ENCODE results near the gene CDC16.

Gene CDC16

DNA sequence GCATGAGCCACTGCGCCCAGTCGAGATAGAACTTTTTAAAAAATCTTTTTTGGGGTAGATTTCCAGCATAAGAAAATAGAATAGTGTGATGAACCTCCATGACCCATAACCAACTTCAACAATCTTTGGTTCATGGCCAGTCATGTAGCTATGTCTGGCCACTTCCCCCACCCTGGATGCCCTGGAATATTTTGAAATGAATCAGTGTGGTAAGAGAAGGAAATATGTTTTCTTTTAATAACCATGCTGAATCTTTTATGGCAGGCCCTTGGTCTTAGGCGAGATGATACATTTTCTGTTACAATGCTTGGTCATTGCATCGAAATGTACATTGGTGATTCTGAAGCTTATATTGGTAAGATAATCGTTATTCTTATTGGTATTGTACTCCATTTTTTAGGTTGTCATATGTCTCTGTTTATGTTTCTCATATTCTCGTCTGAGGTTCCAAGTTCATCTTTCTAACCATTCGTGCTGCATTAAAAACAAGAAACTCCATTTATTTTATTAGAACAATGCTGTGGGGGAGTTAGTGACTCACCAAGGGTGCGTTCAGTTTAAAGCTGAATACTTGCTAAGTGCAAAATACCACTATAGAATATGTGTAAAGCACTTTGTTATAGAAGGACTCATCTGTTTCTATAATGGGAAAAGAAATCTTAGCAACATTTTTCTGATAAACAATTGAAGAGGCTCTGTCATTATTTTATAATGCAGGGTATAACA is 30.4 kb downstream of the CDC16 start:
- no peak for DNase-seq

DNA sequence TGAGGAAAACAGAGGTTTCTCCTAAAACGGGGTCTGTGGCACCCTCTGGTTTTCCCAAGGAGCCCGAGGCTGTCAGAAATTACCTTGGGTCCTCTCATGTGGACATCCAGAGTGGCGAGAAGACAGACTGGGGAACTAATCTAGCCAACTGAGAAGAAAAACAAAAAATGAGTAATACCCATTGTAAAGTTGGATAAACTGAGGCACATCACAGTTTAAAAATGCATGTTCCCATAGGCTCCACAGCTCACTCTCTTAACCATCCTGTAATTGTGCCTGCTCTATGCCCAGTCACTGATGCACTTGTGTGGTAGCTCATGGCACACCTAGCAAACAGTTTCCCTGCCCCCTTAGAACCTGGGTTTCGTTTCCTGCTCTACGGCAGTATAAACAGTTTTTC is 31.5 kb downstream of the CDC16 start:
- no peak for DNase-seq

DNA sequence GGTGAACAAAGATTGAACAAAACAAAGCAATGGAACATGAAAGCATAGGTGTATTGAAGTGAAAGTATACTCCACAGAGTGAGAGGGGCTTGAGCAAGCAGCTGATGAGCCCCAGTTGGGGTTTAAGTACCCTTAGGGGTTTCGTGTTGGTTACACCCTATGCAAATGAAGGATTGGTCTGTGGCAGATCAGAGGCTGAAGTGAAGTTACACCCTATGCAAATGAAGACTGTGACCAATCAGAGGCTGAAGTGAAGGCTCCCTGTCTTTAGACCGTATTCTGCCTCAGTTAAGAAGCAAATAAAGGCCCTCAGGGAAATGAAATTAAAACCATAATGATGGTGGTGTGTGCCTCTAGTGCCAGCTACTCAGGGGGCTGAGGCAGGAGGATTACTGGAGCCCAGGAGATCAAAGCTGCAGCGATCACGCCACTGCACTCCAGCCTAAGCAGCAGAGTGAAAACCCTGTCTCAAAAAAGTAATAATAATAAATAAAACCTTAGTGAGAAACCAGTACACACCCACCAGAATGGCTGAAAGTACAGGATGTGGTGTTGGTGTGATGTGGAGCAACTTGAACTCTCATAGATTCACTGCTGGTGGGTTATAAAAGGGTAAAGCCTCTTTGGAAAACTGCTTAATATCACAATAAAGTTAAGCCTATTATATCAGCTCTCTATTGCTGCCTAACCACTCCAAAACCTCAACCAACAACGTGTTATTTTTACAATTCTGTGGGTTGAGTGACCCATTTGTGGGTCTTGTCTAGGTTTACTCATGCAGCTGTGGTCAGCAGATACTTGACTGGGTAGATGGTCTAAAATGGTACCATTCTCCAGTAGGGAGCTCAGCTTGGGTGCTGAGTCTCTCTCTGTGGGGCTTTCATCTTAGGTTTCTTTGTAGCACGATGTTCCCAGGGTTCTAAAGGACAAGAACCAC is 33.9 kb downstream of the CDC16 start:
- DNase-seq: no peak

DNA sequence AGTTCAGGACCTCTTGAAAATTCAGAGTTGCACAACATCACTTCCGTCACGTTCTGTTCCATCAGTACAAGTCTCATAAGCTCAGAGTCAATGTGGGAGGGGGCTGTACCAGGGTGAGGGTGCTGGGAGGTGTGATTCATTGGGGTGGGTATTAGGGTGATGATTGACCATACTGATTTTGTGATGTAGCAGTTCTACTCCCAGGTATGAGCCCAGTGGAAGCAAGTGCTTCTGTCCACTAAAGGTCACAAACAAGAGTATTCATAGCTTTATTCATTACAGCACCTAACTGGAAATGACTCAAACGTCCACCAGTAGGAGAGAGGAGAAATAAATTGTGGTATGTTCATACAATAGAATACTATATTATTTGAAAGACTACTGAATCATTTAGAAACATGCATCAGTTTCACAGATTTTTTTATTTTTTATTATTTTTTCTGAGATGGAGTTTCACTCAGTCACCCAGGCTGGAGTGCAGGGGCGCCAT is 34.6 kb downstream of the CDC16 start:
- DNase-seq: no peak

DNA sequence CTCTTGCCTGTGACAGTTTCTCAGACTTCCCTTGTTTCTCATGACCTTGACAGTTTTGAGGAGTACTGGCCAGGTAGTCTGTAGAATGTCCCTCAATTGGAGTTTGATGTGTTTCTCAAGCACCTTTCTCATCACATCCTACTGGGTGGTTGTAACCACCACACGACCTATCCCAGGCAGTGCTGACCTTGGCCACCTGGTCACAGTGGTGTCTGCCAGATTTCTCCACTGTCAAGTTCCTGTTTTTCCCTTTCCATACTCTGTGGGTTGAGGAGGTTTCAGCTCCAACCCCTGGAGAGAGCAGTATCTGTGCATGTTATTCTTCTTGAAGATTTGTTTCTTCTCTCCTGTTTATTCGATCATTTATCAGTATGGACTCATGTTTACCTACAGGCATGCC is 38.3 kb downstream of the CDC16 start:
- no peak for DNase-seq

DNA sequence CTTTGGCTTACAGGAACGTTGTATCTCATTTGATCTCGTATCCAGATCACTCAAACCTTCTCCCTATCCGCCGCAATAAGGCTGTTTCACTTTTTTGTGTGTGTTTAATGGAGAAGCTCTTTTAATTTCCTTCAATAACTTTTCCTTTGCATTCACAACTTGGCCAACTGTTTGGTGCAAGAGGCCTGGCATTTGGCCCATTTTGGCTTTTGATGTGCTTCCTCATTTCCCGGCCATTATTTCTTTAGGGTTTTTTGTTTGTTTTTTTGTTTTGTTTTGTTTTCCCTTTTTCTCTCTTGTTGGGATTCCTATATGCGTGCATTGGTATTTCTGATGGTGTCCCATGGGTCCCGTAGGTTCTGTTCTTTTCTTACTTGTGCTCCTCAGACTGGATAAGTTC is 40.6 kb downstream of the CDC16 start:
- DNase-seq: no peak

DNA sequence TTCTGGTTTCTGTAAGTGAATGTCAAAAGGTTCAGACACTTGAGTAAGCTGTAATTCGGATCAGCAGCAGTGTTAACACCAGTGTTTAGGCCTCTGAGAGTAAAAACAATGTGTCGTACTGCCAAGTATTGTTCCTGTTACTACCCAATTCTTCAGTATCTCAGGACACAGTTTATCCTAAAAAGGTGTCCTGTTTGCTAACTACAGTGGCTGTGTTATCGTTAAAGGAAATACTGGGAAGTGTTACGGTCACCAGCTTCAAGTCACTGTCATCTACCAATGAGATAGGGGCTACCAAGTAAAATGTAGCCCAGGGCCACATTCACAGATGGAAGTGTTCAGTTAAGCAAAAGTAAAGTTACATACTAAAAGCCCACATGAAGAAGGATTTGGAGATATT is 44.4 kb downstream of the CDC16 start:
- no peak for DNase-seq

DNA sequence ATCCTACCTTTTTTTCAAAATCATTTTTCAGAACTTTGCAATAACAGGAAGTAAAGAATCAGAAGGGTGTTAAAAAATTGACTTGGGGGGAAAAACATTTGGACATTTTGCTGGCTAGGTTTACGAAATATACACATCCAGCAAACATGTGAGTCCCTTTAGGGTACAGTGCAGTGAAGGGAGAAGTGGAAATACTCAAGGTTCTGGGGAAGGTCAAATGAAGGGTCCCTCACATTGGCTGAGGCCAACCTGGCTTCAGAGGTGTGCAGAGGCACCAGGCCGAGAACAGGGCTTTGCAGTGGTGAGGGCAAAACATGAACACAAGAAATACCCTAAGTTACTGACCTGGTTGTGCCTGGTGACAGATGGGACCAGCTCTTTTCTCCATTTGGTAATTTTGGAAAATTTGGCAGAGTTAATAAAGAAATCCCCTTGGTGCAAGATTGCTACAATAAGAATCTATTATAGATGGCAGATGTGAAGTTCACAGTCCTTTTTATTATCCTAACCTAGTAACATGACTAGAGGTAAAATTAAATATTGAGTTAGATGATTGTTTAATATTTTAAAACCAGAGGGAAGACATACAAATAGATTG is 45.2 kb downstream of the CDC16 start:
- DNase-seq: peak in 1 of 3 experiments; percentile 35

DNA sequence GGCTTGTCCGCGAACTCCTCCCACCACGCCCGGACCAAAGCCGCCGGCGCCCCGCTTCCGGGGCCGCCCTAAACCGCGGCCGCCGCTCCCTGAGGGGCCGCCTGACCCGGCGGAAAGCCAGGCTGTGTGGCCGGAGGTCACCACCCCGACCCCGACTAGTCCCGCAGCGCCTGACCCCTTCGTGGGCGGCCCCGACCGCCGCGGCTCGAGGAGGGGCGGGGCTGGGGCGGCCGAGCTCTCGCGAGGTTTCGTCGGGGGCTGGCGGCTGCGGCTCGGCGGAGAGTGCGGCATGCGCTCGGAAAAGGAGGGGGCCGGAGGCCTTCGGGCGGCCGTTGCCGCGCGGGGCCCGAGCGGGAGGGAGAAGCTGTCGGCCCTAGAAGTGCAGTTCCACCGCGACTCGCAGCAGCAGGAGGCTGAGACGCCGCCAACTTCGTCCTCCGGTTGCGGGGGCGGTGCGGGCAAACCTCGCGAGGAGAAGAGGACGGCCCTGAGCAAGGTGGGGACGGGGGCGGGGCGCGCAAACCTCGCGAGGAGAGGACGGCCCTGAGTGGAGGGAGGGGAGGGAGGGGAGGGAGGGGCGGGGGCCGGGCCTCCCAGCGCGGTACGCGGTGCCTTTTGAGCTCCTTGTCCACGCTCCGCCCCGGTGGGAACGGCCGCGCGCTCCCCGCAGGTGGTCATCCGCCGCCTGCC is 46.8 kb downstream of the CDC16 start, which contains the start of gene UPF3A:
Gene UPF3A (plus strand): TSS at position 251 of the 690 bp plus-strand sequence. CDS start 39 bp downstream, at position 290.
- DNase-seq: peak; percentile 98 to 99 (median 98)

DNA sequence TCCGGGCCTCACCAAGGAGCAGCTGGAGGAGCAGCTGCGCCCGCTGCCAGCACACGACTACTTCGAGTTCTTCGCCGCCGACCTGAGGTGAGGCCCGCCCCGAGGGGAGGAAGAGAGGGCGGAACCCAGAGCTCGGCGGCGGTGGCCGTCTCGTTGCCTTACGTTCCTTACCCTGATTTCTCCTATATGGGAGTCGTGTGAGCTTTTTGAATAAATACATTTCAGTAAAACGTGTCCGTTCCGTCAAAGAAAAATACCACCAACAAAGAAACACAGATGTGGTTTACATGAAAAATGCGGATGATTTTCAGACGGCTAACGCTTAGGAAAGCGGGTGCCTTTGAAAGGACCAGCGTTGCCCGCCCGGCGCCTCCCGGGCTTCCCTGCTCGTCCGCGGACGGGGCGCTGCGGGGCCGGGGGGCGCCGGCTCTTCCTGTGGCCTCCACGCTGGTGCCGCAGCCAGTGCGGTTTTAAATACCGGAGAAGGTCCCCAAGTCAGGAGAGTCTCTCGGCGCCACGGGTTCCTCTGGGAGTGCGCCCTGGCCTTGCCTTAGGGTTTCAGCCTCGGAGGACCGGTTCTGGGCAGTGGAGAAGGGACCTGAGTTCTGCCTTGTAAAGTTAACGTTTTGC is 47.5 kb downstream of the CDC16 start:
- peak in 2 of 3 experiments; percentile 93 to 98 for DNase-seq

DNA sequence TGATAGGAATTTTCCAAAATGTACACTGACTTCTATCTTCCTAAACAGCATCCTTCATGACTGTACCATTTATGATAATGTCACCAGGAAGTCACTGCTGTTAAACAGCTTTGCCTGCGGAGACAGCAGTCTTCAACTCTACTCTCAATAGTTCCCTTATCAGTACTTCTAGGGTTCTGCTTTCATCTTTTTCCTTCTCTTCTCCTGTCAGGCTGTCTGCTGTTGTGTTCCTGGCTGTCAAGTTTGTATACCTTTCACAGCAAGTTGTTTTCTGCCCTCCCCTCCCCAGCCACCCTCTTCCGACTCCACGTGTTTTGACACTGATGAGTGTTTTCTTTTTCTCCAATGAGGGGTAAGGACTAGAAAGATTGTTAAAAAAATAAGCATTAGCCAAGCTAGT is 48.9 kb downstream of the CDC16 start:
- no peak for DNase-seq

DNA sequence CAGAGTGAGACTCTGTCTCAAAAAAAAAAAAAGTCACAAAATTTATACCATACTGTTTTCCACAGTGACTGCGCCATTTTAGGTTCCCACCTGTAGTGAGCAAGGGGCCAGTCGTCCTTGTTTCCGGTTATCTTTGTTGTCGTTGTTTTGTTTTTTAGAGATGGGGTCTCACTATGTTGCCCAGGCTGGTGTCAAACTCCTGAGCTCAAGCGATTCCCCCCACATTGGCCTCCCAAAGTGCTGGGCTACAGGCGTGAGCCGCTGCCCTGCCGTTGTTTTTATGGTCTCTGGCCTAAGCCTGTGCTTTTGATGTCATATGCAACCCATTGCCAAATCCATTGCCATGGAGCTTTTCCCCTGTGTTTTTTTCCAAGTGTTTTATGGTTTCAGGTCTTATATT is 50.0 kb downstream of the CDC16 start:
- no peak for DNase-seq

DNA sequence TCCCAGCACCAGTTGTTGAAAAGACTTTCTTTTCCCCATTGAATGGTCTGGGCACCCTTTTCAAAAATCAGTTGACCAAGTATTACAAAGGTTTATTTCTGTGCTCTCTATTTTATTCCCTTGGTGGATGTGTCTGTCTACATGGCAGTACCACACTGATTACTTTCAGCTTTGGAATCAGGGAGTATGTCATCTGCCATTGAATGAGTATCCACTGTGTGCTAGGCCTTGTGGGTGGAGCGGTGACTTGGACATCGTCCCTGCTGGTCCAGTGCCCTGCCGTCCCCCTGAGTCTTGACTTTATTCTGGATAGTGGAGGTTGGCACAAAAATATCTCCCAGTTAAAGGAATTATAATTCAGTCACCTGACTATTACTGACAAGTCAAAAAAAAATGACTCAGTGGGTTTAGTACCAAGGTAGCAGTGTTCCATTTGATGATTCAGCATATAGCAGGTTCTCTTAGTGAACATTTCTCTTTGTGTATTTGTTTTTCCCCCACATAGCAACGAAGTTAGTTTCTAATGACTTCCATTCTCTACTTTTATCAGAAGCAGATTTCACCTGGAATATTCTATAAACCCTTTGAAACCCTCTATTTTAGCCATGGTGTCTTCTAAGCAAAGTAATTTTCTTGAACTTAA is 50.6 kb downstream of the CDC16 start:
- no peak for DNase-seq

DNA sequence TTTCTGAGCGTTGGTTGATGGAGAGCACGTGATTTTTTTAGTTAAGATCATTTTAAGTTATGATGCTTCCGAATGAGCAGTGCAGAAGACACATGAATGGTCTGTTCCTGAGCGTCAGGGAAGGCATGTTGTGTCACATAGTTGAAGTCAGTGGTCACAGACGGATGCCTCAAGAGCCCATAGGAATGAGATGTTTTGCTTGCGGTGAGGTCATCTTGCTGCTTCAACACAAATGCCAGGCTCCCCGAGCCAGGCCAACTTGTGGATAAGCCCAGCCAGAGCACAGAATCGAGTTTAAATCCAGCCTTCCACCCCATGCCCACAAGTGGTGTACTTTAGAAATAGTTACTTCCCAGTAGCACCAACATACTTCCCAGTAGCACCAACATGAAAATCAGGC is 52.1 kb downstream of the CDC16 start:
- DNase-seq: no peak

DNA sequence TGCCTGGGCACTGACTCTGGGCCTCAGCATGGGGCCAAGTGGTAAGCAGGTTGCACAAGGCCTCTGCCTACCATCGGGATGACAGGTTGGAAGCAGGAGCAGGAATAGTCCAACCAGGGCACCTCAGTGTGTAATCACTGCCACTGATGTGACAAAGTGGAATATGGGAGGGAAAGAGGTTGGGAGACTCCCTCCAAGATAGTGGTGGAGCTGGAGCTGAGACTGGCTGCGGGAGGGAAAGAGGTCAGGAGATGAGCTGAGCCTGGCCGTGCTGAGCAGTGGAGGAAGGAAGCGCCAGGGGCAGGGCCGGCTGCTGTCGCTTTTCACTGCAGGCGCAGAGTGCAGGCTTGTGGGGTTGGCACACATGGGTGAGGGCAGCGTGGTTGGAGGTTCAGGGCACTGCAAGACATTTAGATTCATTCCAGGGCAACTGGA is 53.5 kb downstream of the CDC16 start:
- no peak for DNase-seq

DNA sequence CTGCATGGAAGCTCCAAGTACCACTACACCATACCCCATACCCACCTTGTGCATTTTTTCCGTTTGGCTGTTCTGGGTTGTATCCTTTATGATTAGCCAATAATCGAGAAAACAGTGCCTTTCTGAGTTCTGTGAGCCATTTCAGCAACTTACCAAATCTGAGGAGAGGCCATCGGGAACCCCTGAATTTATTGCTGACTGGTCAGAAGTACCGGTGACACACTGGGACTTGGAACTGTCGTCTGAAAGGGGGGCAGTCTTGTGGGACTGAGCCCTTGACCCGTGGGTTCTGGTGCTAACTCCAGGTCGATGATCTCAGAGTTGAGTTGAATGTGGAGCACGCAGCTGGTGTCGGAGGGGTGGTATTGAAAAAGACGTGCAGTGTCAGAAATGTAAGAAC is 61.8 kb downstream of the CDC16 start:
- DNase-seq: no peak

DNA sequence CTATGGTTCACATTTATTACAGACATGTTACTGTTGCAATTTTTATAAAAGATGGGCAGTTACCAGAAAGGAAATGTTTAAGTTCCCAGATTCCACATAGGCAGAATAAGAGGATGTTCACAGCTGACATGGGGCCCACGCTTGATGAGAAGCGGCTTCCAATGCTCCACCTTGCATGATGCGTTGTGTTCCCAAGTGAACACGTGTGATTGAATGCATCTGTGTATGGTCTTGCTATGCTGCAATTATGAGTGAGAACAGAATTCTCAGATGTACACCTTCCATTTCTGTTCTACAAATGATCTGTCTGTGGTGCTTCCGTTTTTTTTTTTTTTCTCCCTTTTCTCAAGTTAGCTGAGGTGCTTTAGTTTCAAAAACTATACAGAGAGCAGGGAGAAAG is 62.2 kb downstream of the CDC16 start:
- no peak for DNase-seq

DNA sequence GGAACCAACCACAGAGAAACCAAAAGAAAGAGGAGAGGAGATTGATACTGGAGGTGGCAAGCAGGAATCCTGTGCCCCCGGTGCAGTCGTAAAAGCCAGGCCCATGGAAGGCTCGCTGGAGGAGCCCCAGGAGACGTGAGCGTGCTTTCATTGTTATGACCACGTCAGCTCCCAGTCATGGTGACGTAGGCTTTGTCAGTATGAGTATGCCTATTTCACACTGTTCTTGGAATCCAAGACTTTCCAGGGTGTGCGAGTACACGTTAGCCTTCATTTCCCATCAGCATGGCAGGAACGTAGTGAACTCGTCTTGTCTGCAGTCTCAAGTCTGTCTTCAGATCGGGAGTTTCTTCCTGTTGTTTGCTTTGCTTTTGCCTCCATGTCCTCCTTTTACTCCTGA is 64.2 kb downstream of the CDC16 start:
- DNase-seq: no peak

DNA sequence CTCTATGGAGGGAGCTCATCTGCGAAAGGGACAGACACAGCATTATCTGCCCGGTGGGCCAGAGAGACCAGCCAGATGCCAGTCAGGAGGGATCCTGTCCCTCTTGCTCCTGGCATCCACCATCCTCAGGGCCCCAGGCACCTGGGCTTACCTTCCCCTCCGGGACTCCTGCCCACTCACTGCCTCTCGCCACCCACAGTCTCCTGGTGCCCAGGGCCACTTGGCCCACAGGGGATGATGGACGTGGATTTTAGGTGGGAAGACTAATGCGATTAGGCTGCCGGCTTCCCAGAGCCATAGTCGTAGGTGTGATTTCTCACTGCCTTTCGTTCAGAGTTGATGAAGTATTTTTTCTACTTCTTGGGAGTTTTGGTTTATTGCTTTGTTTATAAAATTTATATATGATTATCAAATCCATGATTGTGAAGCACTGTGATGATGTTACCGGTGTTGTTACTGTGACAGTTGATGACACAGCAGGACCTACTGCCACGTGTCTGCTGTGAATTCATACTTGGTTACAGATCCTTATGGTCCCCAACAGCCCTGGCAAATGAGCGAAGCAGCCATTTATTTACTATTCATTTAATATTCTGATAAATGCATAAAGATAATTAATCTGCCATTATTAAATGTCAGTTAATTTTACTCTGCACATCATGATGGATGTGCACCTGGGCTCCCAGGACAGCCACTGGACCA is 65.1 kb downstream of the CDC16 start:
- DNase-seq: no peak

DNA sequence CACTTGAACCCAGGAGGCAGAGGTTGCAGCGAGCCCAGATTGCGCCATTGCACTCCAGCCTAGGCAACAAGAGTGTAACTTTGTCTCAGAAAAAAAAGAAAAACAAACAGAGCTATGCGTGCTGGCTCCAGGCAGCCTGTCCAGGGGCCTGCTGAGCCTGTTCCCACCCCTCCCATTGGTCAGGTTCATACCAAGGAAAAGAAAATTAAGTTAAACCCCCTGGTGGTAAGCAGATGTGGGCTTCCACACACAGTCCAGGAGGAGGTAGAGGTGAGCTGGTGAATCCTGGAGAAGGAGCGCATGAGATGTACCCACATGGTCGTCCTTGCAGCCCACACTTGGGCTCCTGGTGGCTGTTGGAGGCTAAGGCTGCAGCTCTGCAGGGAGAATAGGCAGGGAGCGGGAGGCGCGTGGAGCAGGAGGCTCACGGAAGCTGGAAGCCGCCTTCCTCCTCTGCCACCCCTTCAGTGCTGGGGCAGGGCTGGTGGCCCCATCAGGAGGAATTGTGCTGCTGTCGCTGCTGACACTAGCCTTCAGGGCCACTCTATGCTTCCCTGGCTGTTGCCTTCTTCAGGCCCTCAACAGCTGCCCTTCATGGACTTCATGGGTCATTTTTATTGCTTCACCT is 69.1 kb downstream of the CDC16 start:
- DNase-seq: no peak

All from NCI-H1417 (cell line).